Osteocyte (in vitro differentiated cells): ENCODE data around the gene CRB2. TPM values are rescaled to one million over a fixed set of nuclear protein-coding genes. Genes with fewer than 3 reads are reported as not detected.

ENCODE experiments used
- DNase-seq: peaks from one replicate; pipeline ENCODE4 v3.0.0; 2021; ENCODE audit warnings: mixed read lengths; ENCODE audit not compliant: unreplicated experiment; ENCODE audit errors: extremely low spot score
- H3K27ac Mint-ChIP-seq: one replicate; pipeline ENCODE4 v1.8.0; 2021; ENCODE audit warnings: mild to moderate bottlenecking, mixed read lengths; ENCODE audit not compliant: unreplicated experiment
- H3K27me3 Mint-ChIP-seq: one replicate; pipeline ENCODE4 v1.8.0; 2021; ENCODE audit warnings: mixed read lengths; ENCODE audit not compliant: unreplicated experiment
- H3K36me3 Mint-ChIP-seq: one replicate; pipeline ENCODE4 v1.8.0; 2021; ENCODE audit warnings: mixed read lengths; ENCODE audit not compliant: unreplicated experiment
- H3K4me1 Mint-ChIP-seq: one replicate; pipeline ENCODE4 v1.8.0; 2021; ENCODE audit warnings: mixed read lengths; ENCODE audit not compliant: unreplicated experiment
- H3K4me3 Mint-ChIP-seq: one replicate; pipeline ENCODE4 v1.8.0; 2021; ENCODE audit warnings: mild to moderate bottlenecking, moderate library complexity, mixed read lengths; ENCODE audit not compliant: unreplicated experiment
- H3K9me3 Mint-ChIP-seq: one replicate; pipeline ENCODE4 v1.8.0; 2021; ENCODE audit warnings: mixed read lengths; ENCODE audit not compliant: unreplicated experiment
- total RNA-seq: library from RNA; stranded (reverse); gene quantifications from 2 replicates; pipeline ENCODE4 v1.2.1, GENCODE V29; 2021
- TF ChIP-seq, protein P1 (sequence below): fragments of 200-600 bp; sonication (generic); IDR thresholded peaks from 2 replicates; pipeline ENCODE4 v1.5.0; 2021; ENCODE audit warnings: antibody characterized with exemption, mild to moderate bottlenecking, moderate library complexity

CRB2 gene
- total RNA-seq, 1 donor from 2014 or later: not detected

DNA sequence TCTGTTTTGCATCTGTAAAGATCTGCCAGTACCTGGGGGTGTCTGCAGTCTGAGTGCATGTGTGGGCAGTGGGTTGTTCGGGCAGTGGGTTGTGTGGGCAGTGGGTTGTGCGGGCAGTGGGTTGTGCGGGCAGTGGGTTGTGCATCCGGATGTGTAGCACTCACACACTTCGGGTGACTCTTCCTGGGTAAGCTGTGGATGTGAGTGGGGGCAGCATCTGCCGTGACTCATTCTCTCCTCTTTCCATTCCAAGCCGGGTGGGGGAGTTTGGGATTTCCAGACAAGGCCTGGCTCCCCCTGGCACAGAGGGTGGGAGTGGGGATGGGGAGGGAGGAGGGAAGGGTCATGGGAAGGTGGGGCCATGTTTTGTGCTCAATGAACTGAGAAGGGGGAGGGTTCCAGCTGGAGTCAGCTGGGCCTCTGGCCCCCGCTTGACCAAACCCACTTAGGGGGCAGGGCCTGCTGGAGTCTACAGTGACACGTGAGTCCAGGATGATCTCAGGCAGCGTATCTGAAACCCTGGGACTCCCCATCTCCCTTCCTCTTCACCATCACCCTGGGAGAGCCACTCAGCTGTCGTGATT, 8.3 kb downstream of the CRB2 start:
- Mint-ChIP-seq H3K4me1 (peaks cover 22% of the 10 kb centered on the region), H3K27ac (no peak overlapping the region), H3K9me3 (no peaks in the 10 kb centered on the region), H3K27me3 (no peaks in the 10 kb centered on the region), H3K36me3 (no peaks in the 10 kb centered on the region), H3K4me3 (no peak overlapping the region)
- TF ChIP-seq, protein P1, sequence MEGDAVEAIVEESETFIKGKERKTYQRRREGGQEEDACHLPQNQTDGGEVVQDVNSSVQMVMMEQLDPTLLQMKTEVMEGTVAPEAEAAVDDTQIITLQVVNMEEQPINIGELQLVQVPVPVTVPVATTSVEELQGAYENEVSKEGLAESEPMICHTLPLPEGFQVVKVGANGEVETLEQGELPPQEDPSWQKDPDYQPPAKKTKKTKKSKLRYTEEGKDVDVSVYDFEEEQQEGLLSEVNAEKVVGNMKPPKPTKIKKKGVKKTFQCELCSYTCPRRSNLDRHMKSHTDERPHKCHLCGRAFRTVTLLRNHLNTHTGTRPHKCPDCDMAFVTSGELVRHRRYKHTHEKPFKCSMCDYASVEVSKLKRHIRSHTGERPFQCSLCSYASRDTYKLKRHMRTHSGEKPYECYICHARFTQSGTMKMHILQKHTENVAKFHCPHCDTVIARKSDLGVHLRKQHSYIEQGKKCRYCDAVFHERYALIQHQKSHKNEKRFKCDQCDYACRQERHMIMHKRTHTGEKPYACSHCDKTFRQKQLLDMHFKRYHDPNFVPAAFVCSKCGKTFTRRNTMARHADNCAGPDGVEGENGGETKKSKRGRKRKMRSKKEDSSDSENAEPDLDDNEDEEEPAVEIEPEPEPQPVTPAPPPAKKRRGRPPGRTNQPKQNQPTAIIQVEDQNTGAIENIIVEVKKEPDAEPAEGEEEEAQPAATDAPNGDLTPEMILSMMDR: no peak
- no peak for DNase-seq

DNA sequence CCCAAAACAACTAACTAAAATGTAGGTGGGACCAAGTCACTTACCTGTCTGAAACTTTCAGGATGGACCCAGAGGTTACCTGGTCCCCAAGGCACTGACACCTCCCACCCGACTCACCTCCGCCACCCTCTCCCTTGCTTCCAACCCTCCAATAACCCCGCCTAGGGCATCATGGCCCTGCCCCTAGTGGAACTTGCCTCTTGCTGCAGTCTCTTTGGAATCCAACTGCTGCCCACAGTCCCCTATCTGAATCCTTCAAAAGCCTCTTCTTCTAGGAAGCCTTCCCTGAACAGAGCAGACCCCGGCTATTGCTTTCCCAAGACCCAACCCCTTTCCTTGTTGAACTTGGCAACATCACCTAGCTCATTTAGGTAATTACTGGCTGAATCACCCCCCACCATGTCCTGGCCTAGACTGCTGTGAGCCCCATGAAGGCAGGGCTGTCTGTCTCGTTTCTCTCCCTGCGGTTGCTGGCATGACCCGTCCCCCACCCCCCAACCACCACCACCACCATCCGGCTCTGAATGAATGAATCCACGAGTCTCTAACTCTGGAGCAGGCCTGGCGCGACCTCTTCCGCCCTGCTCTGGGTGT, 9.4 kb downstream of the CRB2 start:
- TF ChIP-seq, protein P1: no peak
- no peak for DNase-seq
- Mint-ChIP-seq H3K9me3 (no peaks in the 10 kb centered on the region), H3K27me3 (peaks cover 2% of the 10 kb centered on the region), H3K4me3 (no peak overlapping the region), H3K27ac (peak overlapping the region; percentile 67), H3K4me1 (peaks cover 24% of the 10 kb centered on the region), H3K36me3 (no peaks in the 10 kb centered on the region)

DNA sequence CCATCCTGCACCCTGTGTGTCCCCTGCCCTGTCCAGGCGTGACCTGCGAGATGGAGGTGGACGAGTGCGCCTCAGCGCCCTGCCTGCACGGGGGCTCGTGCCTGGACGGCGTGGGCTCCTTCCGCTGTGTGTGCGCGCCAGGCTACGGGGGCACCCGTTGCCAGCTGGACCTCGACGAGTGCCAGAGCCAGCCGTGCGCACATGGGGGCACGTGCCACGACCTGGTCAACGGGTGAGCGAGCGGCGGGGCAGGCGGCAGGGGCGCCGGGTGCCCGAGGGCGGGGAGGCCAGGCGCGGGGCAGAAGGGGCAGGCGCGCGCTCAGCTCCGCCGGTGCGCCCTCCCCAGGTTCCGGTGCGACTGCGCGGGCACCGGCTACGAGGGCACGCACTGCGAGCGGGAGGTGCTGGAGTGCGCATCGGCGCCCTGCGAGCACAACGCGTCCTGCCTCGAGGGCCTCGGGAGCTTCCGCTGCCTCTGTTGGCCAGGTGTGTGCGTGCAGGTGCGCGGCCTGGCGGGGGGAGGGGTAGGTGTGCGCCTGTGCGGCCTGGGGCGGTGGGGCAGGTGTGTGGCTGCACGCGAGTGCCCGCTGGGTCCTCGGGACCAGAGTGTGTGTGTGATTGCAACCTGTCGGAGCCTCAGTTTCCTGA, 10.0 kb downstream of the CRB2 start:
- Mint-ChIP-seq H3K4me3 (no peak overlapping the region), H3K27ac (no peak overlapping the region), H3K27me3 (peaks cover 2% of the 10 kb centered on the region), H3K9me3 (no peaks in the 10 kb centered on the region), H3K4me1 (peaks cover 22% of the 10 kb centered on the region), H3K36me3 (no peaks in the 10 kb centered on the region)
- no peak for DNase-seq
- TF ChIP-seq, protein P1: no peak

DNA sequence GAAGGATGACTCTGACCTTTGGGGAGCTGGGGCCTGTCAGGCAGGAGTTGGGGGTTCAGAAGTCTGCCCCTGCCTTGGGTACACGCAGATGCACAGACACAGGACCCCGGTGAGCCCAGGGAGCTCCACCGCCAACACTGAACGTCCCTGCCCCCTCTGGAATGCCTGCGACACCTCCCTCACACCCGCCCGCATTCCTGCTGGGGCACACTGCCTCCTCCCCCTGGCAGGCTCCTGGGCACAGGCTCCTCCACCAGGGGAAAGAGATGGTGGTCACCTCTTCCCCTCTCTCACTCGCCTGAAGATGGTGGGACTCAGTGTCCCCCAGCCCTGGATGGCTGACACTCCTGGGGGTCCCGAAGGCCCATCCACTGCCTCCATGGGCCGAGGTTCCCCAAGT, 12.0 kb downstream of the CRB2 start:
- peaks cover 13% of the 10 kb centered on the region for H3K27me3 Mint-ChIP-seq
- DNase-seq: no peak
- H3K36me3 Mint-ChIP-seq: no peaks in the 10 kb centered on the region
- no peaks in the 10 kb centered on the region for H3K9me3 Mint-ChIP-seq
- H3K4me3 Mint-ChIP-seq: no peak overlapping the region
- no peak overlapping the region for H3K27ac Mint-ChIP-seq
- TF ChIP-seq, protein P1: no peak
- peaks cover 24% of the 10 kb centered on the region for H3K4me1 Mint-ChIP-seq

DNA sequence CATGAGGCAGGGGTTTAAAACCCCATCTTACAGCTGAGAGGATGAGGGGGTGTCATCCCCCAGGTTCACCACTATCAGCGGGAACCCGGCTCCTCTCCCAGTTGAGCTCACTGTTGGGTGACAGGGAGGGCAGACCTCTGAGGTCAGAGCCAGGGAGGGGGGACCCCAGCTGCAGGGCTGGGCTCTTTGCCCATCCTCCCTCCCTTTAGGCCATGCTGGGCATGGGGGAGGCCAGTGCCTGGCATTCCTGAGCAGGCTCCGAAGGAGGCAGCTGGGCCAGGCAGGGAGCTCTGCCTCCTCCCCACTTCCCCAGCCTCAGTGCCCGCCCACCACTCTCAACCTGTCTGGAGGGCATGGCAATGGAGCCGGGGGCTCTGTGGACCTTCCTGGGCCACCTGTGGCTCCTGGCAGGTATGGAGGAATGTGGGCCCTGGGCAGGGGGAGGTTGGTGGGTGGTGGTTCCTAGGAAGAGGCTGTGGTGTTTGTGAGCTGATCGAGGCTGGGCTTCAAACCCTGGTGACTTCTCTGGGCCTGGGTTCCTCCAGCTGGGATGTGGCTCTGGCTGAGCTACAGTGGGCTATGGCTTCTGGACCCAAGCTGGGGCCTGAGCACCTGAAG, 12.6 kb downstream of the CRB2 start:
- no peaks in the 10 kb centered on the region for H3K36me3 Mint-ChIP-seq
- H3K4me1 Mint-ChIP-seq: peaks cover 24% of the 10 kb centered on the region
- DNase-seq: no peak
- no peak overlapping the region for H3K4me3 Mint-ChIP-seq
- no peaks in the 10 kb centered on the region for H3K9me3 Mint-ChIP-seq
- H3K27ac Mint-ChIP-seq: no peak overlapping the region
- peaks cover 13% of the 10 kb centered on the region for H3K27me3 Mint-ChIP-seq
- TF ChIP-seq, protein P1: no peak
